ENCODE data around the gene SON.
"Not testable (repeated sequence)": the region's sequence is repeated elsewhere in the genome, so short reads cannot be mapped to it uniquely, and the experiment has no call there.

SON gene

GRCh38 chr21:33562389-33562788, 19.6 kb downstream of the SON start:
- TF ChIP-seq CTCF (IDR thresholded peaks at IDR 0.05; ENCODE audit: low read depth, low read length) = no peak

GRCh38 chr21:33566514-33566913, 23.7 kb downstream of the SON start:
- TF ChIP-seq CTCF (IDR thresholded peaks at IDR 0.05; ENCODE audit: low read depth, low read length) = no peak
- no peak for DNase-seq (ENCODE audit: extremely low read depth, low read depth)

More at GRCh38 chr21:33562389-33562788, 19.6 kb downstream of the SON start:
- no peak for DNase-seq (ENCODE audit: extremely low read depth, low read depth)

- DNase-seq (ENCODE audit: extremely low read depth, low read depth) = no peak
- TF ChIP-seq CTCF (IDR thresholded peaks at IDR 0.05; ENCODE audit: low read depth, low read length) = no peak
Observed at GRCh38 chr21:33567914-33568313, 25.1 kb downstream of the SON start.

GRCh38 chr21:33568448-33568847, 25.6 kb downstream of the SON start:
- DNase-seq (ENCODE audit: extremely low read depth, low read depth) = no peak
- no peak for TF ChIP-seq CTCF (IDR thresholded peaks at IDR 0.05; ENCODE audit: low read depth, low read length)

- no peak for TF ChIP-seq CTCF (IDR thresholded peaks at IDR 0.05; ENCODE audit: low read depth, low read length)
Observed at GRCh38 chr21:33569991-33570390, 27.2 kb downstream of the SON start.

GRCh38 chr21:33572350-33572749, 29.5 kb downstream of the SON start:
- no peak for TF ChIP-seq CTCF (IDR thresholded peaks at IDR 0.05; ENCODE audit: low read depth, low read length)
- DNase-seq (ENCODE audit: extremely low read depth, low read depth) = no peak

More at GRCh38 chr21:33569991-33570390, 27.2 kb downstream of the SON start:
- DNase-seq (ENCODE audit: extremely low read depth, low read depth) = no peak

GRCh38 chr21:33576741-33577141, 33.9 kb downstream of the SON start:
- not testable (repeated sequence) for DNase-seq (ENCODE audit: extremely low read depth, low read depth)

- no peak for TF ChIP-seq CTCF (IDR thresholded peaks at IDR 0.05; ENCODE audit: low read depth, low read length)
- no peak for DNase-seq (ENCODE audit: extremely low read depth, low read depth)
Observed at GRCh38 chr21:33578214-33578613, 35.4 kb downstream of the SON start.
